Right lobe of liver (tissue), 4 donors: Measurements from ENCODE around the gene SPRR2F.

ENCODE experiments used
- POLR2A ChIP-seq: fragments of 450-650 bp; IDR thresholded peaks from one replicate; pipeline ENCODE4 v1.6.1; 2017; ENCODE audit warnings: antibody characterized with exemption, mild to moderate bottlenecking
- TF ChIP-seq, protein P1 (sequence below), 4 donors: fragments of 200-600 bp in 3 of 4; fragments of 450-650 bp in 1 of 4; IDR thresholded peaks; one replicate each; pipeline versions ENCODE4 v1.5.1 to v1.8.0; 2016 to 2022; ENCODE audit warnings: antibody characterized with exemption in 4 of 4, mild to moderate bottlenecking in 2 of 4
- donor health status: DM: no; HTN: no; CAD: no.
- donor health status: DM: no; HTN: no; CAD: no.
- donor health status: DM: no; HTN: yes; CAD: no.

DNA sequence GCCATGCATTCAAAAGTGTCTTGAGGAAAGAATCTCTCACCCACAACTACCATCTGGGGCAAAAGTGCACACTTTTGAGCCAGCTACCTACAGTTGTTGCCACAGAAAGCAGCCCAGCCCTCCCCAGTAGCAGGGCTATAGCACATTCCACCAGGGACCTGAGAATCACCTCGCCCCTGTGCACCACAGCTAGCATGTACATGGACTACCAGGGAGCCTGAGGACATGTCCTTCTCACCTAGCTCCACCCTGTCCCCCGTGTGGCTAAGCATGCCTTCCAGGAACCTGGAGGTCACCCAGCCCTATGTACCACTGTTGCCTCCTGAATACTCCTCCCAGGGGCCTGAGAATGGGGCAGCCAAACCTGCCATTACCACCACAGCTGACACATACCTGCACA is 20.4 kb upstream of the SPRR2F start:
- TF ChIP-seq, protein P1, sequence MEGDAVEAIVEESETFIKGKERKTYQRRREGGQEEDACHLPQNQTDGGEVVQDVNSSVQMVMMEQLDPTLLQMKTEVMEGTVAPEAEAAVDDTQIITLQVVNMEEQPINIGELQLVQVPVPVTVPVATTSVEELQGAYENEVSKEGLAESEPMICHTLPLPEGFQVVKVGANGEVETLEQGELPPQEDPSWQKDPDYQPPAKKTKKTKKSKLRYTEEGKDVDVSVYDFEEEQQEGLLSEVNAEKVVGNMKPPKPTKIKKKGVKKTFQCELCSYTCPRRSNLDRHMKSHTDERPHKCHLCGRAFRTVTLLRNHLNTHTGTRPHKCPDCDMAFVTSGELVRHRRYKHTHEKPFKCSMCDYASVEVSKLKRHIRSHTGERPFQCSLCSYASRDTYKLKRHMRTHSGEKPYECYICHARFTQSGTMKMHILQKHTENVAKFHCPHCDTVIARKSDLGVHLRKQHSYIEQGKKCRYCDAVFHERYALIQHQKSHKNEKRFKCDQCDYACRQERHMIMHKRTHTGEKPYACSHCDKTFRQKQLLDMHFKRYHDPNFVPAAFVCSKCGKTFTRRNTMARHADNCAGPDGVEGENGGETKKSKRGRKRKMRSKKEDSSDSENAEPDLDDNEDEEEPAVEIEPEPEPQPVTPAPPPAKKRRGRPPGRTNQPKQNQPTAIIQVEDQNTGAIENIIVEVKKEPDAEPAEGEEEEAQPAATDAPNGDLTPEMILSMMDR (IDR thresholded peaks at IDR 0.05), result no peak
- TF ChIP-seq POLR2A, result no peak
